DND-41 (cell line): ENCODE results near the gene U2AF2.

Source experiments
- ATAC-seq: fragments of 200-7000 bp; cut with Tn5 transposase; 3 replicates; pipeline ENCODE4 v1.9.1; 2021; ENCODE audit warnings: low read depth; ENCODE audit not compliant: insufficient read depth
- DNase-seq: peaks from one replicate; pipeline ENCODE4 v3.0.0-alpha.2; 2020
- H2AFZ ChIP-seq: 2 replicates; pipeline ENCODE4 v1.6.0; 2012; ENCODE audit warnings: low read depth, low read length
- H3K27ac ChIP-seq: 2 replicates; pipeline ENCODE4 v1.5.1; 2012; ENCODE audit warnings: low read length, inconsistent platforms
- H3K27me3 ChIP-seq: fragments of 200-600 bp; sonication (generic); 2 replicates; pipeline ENCODE4 v1.6.0; 2012; ENCODE audit warnings: low read length, mild to moderate bottlenecking, inconsistent platforms; ENCODE audit not compliant: insufficient read depth, poor library complexity
- H3K36me3 ChIP-seq: 2 replicates; pipeline ENCODE4 v1.5.1; 2012; ENCODE audit warnings: low read length, inconsistent platforms; ENCODE audit not compliant: insufficient read depth
- H3K4me1 ChIP-seq: 2 replicates; pipeline ENCODE4 v1.5.1; 2012; ENCODE audit warnings: mild to moderate bottlenecking, low read length; ENCODE audit not compliant: insufficient read depth
- H3K4me2 ChIP-seq: 2 replicates; pipeline ENCODE4 v1.6.0; 2012; ENCODE audit warnings: mild to moderate bottlenecking, moderate library complexity, low read length, inconsistent platforms; ENCODE audit not compliant: insufficient read depth
- H3K4me3 ChIP-seq, 2 experiments: fragments of 200-600 bp in 1 of 2; shearing (Covaris generic) in 1 of 2; 2 replicates each; pipeline ENCODE4 v1.5.1; 2012 to 2016; ENCODE audit warnings: inconsistent platforms in 2 of 2, low read length in 2 of 2, mild to moderate bottlenecking in 2 of 2, low read depth in 1 of 2, moderate library complexity in 1 of 2
- H3K79me2 ChIP-seq: 2 replicates; pipeline ENCODE4 v1.6.0; 2012; ENCODE audit warnings: low read length, inconsistent platforms; ENCODE audit not compliant: insufficient read depth
- H3K9ac ChIP-seq: 2 replicates; pipeline ENCODE4 v1.6.0; 2012; ENCODE audit warnings: low read depth, mild to moderate bottlenecking, inconsistent platforms, low read length, moderate library complexity
- H3K9me3 ChIP-seq: 2 replicates; pipeline ENCODE4 v1.5.1; 2012; ENCODE audit warnings: low read length, moderate library complexity, mild to moderate bottlenecking, inconsistent platforms; ENCODE audit not compliant: insufficient read depth, severe bottlenecking
- H4K20me1 ChIP-seq: 2 replicates; pipeline ENCODE4 v1.6.0; 2012; ENCODE audit warnings: low read length; ENCODE audit not compliant: insufficient read depth
- EZH2 ChIP-seq: IDR thresholded peaks from 3 replicates; pipeline ENCODE4 v1.6.1; 2012; ENCODE audit warnings: borderline replicate concordance, low read depth, mild to moderate bottlenecking, moderate library complexity, low read length, inconsistent platforms; ENCODE audit not compliant: severe bottlenecking
- TF ChIP-seq, protein P1 (sequence below): IDR thresholded peaks from 2 replicates; pipeline ENCODE4 v1.5.1; 2012; ENCODE audit warnings: borderline replicate concordance, low read length, moderate library complexity, mild to moderate bottlenecking; ENCODE audit not compliant: poor library complexity, severe bottlenecking; ENCODE audit errors: extremely low read depth

The U2AF2 gene

DNA sequence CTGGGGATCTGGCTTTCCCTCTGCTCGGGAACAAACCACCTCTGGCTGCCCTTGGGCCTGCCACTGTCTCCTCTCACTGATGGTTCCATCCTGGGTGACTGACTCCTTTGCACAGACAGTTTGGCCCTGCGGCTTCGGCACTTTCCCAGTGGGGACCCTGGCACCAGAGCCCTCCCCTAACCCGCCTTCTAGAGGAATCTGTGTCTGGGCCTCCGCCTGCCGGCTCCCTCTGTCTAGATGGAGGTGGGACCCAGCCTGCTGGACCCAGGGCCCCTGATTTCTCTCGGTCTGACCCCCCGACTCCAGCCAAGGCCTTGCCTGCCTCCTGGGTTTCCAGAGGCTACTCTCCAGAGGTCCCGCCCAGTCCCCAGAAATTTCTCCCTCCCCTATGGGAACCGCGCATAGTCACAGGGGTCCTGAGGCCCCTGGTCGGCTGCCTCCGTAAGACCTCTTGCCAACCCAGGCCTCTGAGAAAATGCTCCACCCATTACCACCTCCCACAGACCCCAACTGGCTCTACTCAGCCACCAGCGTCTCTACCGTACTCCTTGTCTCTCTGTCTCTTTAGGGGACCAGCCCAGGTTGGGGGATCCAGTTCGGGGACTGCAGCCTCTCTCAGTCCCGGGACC, 4.1 kb upstream of the U2AF2 start:
- ATAC-seq (no peak), DNase-seq (no peak)
- TF ChIP-seq, protein P1, sequence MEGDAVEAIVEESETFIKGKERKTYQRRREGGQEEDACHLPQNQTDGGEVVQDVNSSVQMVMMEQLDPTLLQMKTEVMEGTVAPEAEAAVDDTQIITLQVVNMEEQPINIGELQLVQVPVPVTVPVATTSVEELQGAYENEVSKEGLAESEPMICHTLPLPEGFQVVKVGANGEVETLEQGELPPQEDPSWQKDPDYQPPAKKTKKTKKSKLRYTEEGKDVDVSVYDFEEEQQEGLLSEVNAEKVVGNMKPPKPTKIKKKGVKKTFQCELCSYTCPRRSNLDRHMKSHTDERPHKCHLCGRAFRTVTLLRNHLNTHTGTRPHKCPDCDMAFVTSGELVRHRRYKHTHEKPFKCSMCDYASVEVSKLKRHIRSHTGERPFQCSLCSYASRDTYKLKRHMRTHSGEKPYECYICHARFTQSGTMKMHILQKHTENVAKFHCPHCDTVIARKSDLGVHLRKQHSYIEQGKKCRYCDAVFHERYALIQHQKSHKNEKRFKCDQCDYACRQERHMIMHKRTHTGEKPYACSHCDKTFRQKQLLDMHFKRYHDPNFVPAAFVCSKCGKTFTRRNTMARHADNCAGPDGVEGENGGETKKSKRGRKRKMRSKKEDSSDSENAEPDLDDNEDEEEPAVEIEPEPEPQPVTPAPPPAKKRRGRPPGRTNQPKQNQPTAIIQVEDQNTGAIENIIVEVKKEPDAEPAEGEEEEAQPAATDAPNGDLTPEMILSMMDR: no peak
- TF ChIP-seq EZH2: no peak
- Histone ChIP-seq H2AFZ (no peak overlapping the region), H3K27me3 (no peaks in the 10 kb centered on the region), H3K4me1 (peaks cover 48% of the 10 kb centered on the region), H4K20me1 (peaks cover 3% of the 10 kb centered on the region), H3K79me2 (peaks cover 37% of the 10 kb centered on the region), H3K4me3 (no peak overlapping the region), H3K4me2 (no peak overlapping the region), H3K27ac (no peak overlapping the region), H3K9me3 (no peaks in the 10 kb centered on the region), H3K36me3 (peaks cover 12% of the 10 kb centered on the region), H3K9ac (peak overlapping the region; percentile 8)

DNA sequence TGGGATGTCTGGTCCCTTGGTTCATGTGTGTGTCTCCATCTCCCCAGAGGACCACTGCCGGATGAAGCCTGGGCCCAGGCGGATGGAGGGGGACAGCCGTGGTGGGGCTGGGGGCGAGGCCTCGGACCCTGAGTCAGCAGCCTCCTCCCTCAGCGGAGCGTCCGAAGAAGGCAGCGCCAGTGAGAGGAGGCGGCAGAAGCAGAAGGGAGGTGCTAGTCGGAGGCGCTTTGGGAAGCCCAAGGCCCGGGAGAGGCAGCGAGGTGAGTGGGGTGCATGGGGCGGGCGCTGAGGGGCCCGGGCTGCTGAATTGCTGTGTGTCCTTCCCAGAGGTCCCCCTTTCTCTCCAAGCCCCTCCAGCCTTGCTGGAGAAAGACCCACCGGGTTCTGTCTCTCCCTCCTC, 3.6 kb upstream of the U2AF2 start:
- no peaks in the 10 kb centered on the region for H3K27me3 ChIP-seq
- H3K27ac ChIP-seq: no peak overlapping the region
- H3K9me3 ChIP-seq: no peaks in the 10 kb centered on the region
- H4K20me1 ChIP-seq: peaks cover 8% of the 10 kb centered on the region
- peaks cover 16% of the 10 kb centered on the region for H3K36me3 ChIP-seq
- H3K4me2 ChIP-seq: no peak overlapping the region
- peaks cover 41% of the 10 kb centered on the region for H3K79me2 ChIP-seq
- H3K4me3 ChIP-seq: no peak overlapping the region
- TF ChIP-seq, protein P1: no peak
- no peak for TF ChIP-seq EZH2
- DNase-seq (no peak), ATAC-seq (no peak)
- H3K4me1 ChIP-seq: peaks cover 53% of the 10 kb centered on the region
- H2AFZ ChIP-seq: no peak overlapping the region
- H3K9ac ChIP-seq: 0 out of 2 replicates have a peak overlapping the region, but pooled peaks have one; percentile 8

DNA sequence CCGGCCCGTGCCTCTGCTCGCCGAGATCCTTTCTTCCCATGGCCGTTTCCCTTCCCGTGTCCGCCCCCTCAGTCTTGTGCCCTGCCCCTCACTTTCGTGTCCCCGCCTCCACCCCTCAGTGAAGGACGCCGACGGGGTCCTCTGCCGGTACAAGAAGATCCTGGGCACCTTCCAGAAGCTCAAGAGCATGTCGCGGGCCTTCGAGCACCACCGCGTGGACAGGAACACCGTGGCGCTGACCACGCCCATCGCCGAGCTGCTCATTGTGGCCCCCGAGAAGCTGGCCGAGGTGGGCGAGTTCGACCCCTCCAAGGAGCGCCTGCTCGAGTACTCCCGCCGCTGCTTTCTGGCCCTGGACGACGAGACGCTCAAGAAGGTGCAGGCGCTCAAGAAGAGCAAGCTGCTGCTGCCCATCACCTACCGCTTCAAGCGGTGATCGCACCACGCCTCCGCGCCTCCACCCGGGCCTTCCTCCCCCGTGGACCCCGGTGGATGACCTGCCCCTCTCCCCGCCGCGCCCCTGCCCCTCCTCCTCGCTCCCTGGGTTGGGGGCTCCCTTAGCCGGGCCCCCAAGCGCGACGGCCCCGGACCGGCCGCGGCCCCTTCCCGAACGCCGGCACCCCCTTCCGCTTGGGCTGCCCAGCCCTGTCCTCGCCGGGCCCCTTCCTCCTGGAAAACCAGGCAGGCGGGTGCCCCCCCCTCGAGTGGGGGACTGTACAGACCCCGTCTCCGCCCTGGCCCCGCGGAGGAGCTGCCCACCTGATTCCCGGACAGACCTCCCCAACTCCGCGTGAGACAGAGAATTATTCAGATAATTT, 2.3 kb upstream of the U2AF2 start:
- peaks cover 28% of the 10 kb centered on the region for H3K36me3 ChIP-seq
- TF ChIP-seq, protein P1: no peak
- TF ChIP-seq EZH2: no peak
- H3K4me1 ChIP-seq: peaks cover 56% of the 10 kb centered on the region
- no peak for DNase-seq
- peaks cover 52% of the 10 kb centered on the region for H3K79me2 ChIP-seq
- H3K27ac ChIP-seq: no peak overlapping the region; the same call in 1 of the 2 replicates
- no peak overlapping the region; a peak in 2 of 4 replicates for H3K4me3 ChIP-seq
- peak overlapping the region; percentile 60 for H3K4me2 ChIP-seq
- no peak for ATAC-seq
- H3K9me3 ChIP-seq: no peaks in the 10 kb centered on the region
- H4K20me1 ChIP-seq: peaks cover 21% of the 10 kb centered on the region
- no peak overlapping the region for H2AFZ ChIP-seq
- H3K9ac ChIP-seq: peak overlapping the region; percentile 90
- no peaks in the 10 kb centered on the region for H3K27me3 ChIP-seq
